GM12865 (cell line): ENCODE results near the gene SUDS3.
A peak's percentile ranks its signal among the peaks of the same experiment; 100 is the strongest.

Source experiments
- DNase-seq: peaks from one replicate; pipeline ENCODE4 v3.0.0; 2010; ENCODE audit warnings: low read depth
- H3K4me3 ChIP-seq: 2 replicates; pipeline ENCODE4 v1.5.1; 2011; ENCODE audit warnings: mild to moderate bottlenecking, low read depth, low read length, control low read depth
- TF ChIP-seq, protein P1 (sequence below): IDR thresholded peaks from 2 replicates; pipeline ENCODE4 v1.5.1; 2011; ENCODE audit warnings: low read length, control low read depth, low read depth, inconsistent platforms; ENCODE audit not compliant: insufficient read depth; ENCODE audit errors: missing control alignments

SUDS3 gene

GRCh38 chr12:118356809-118357256 lies 19.5 kb upstream of the SUDS3 start:
- DNase-seq: peak; percentile 29
- TF ChIP-seq, protein P1, sequence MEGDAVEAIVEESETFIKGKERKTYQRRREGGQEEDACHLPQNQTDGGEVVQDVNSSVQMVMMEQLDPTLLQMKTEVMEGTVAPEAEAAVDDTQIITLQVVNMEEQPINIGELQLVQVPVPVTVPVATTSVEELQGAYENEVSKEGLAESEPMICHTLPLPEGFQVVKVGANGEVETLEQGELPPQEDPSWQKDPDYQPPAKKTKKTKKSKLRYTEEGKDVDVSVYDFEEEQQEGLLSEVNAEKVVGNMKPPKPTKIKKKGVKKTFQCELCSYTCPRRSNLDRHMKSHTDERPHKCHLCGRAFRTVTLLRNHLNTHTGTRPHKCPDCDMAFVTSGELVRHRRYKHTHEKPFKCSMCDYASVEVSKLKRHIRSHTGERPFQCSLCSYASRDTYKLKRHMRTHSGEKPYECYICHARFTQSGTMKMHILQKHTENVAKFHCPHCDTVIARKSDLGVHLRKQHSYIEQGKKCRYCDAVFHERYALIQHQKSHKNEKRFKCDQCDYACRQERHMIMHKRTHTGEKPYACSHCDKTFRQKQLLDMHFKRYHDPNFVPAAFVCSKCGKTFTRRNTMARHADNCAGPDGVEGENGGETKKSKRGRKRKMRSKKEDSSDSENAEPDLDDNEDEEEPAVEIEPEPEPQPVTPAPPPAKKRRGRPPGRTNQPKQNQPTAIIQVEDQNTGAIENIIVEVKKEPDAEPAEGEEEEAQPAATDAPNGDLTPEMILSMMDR: no peak
- H3K4me3 ChIP-seq: peak overlapping the region; percentile 91

DNA sequence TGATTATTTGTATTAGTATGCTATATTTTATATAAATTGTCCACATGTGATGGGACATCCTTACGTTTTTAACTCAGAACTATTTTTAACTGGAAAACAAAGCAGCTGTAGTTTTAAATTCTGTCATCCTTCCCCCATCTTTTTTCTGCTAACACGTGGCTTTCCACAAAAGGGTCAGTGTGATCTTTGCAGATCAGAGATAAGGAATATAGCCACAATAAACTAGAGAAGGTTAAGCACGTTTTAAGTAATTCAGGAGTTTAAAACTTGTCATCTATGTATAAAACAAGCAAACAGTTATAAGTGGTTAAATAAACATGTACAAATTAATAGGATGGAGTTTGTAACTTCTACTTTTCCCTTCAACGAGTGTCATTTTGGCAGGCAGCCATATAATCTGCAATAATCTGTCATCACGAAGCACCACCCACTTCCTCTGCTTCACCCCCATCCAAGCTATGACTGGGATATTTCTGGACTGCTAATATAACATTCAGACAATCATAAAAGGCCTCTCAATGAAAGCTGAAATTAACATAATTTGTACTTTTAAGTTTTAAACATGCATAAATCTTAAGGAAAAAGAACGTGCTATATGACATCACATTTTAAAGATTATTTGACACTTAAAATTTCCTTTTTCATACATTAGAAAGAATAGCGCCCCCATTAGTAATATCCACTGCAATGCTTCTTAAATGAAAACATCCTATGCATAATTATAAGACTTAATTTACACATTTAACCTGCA lies 18.9 kb upstream of the SUDS3 start:
- peak overlapping the region; percentile 91 for H3K4me3 ChIP-seq
- TF ChIP-seq, protein P1: peak; percentile 25
- peak; percentile 86 for DNase-seq

GRCh38 chr12:118358008-118358359 lies 18.4 kb upstream of the SUDS3 start:
- peak overlapping the region; percentile 91 for H3K4me3 ChIP-seq

GRCh38 chr12:118358612-118359540 lies 17.5 kb upstream of the SUDS3 start:
- peak overlapping the region; percentile 91 for H3K4me3 ChIP-seq
- DNase-seq: peak; percentile 60
- TF ChIP-seq, protein P1: no peak

More at GRCh38 chr12:118358008-118358359, 18.4 kb upstream of the SUDS3 start:
- no peak for DNase-seq
- TF ChIP-seq, protein P1: no peak

- H3K4me3 ChIP-seq: peak overlapping the region; percentile 91
- TF ChIP-seq, protein P1: no peak
- DNase-seq: peak; percentile 75
Measured at GRCh38 chr12:118359541-118359915, 16.8 kb upstream of the SUDS3 start.

DNA sequence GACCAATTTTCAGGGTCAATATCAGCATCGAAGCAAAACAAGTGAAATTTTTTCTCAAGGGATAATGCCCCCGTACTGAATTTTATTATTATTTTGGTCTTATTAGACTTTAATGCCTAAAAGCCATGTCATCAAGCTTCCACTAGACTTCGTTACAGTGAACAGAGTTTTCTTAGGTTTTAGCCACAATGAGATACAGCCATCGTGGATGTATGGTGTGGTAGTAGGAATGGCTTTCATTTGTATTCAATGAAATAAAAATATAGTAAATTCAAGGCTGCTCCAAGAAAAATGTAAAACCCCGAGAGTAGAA lies 15.3 kb upstream of the SUDS3 start:
- no peak for DNase-seq
- TF ChIP-seq, protein P1: no peak
- H3K4me3 ChIP-seq: no peak overlapping the region
